ENCODE results near the gene CSF1R. TPM values are rescaled to one million over a fixed set of nuclear protein-coding genes. Genes with fewer than 3 reads are reported as not detected.
"Not testable (repeated sequence)": the region's sequence is repeated elsewhere in the genome, so short reads cannot be mapped to it uniquely, and the experiment has no call there.

CSF1R gene
- total RNA-seq, 1 experiment from 2014 or later, result not detected

GRCh38 chr5:150054569-150054968, 31.8 kb downstream of the CSF1R start:
- Histone ChIP-seq H3K4me2 (ENCODE audit: low read depth, low read length, poor library complexity, severe bottlenecking) (no peak overlapping the region), H3K27me3 (ENCODE audit: low read length) (no peaks in the 10 kb centered on the region), H3K79me2 (ENCODE audit: low read length) (no peaks in the 10 kb centered on the region; the same call in 1 of the 2 replicates), H3K9me3 (ENCODE audit: low read length) (no peaks in the 10 kb centered on the region), H3K9ac (ENCODE audit: low read length) (no peak overlapping the region), H3K4me1 (ENCODE audit: low read length) (no peaks in the 10 kb centered on the region), H3K9me2 (replicated peaks; ENCODE audit: insufficient read depth, low read length) (no peaks in the 10 kb centered on the region), H3K4me3 (ENCODE audit: low read length) (no peak overlapping the region), H3K27ac (ENCODE audit: low read length) (no peak overlapping the region), H2AFZ (ENCODE audit: low read length) (no peak overlapping the region), H3K36me3 (ENCODE audit: insufficient read depth, low read length) (peaks cover 19% of the 10 kb centered on the region), H4K20me1 (ENCODE audit: insufficient read depth, low read depth, low read length) (no peaks in the 10 kb centered on the region)
- no peak for DNase-seq

GRCh38 chr5:150053713-150054392, 32.5 kb downstream of the CSF1R start:
- no peaks in the 10 kb centered on the region for H3K27me3 ChIP-seq (ENCODE audit: low read length)
- no peaks in the 10 kb centered on the region; the same call in 1 of the 2 replicates for H3K79me2 ChIP-seq (ENCODE audit: low read length)
- DNase-seq, result no peak
- H3K4me1 ChIP-seq (ENCODE audit: low read length), result no peaks in the 10 kb centered on the region
- no peaks in the 10 kb centered on the region for H3K9me3 ChIP-seq (ENCODE audit: low read length)
- peaks cover 24% of the 10 kb centered on the region for H3K36me3 ChIP-seq (ENCODE audit: insufficient read depth, low read length)
- H4K20me1 ChIP-seq (ENCODE audit: insufficient read depth, low read depth, low read length), result no peaks in the 10 kb centered on the region
- H3K27ac ChIP-seq (ENCODE audit: low read length), result no peak overlapping the region
- H3K9me2 ChIP-seq (replicated peaks; ENCODE audit: insufficient read depth, low read length), result no peaks in the 10 kb centered on the region
- no peak overlapping the region for H3K9ac ChIP-seq (ENCODE audit: low read length)
- H3K4me2 ChIP-seq (ENCODE audit: low read depth, low read length, poor library complexity, severe bottlenecking), result no peak overlapping the region
- H2AFZ ChIP-seq (ENCODE audit: low read length), result no peak overlapping the region
- no peak overlapping the region for H3K4me3 ChIP-seq (ENCODE audit: low read length)

DNA sequence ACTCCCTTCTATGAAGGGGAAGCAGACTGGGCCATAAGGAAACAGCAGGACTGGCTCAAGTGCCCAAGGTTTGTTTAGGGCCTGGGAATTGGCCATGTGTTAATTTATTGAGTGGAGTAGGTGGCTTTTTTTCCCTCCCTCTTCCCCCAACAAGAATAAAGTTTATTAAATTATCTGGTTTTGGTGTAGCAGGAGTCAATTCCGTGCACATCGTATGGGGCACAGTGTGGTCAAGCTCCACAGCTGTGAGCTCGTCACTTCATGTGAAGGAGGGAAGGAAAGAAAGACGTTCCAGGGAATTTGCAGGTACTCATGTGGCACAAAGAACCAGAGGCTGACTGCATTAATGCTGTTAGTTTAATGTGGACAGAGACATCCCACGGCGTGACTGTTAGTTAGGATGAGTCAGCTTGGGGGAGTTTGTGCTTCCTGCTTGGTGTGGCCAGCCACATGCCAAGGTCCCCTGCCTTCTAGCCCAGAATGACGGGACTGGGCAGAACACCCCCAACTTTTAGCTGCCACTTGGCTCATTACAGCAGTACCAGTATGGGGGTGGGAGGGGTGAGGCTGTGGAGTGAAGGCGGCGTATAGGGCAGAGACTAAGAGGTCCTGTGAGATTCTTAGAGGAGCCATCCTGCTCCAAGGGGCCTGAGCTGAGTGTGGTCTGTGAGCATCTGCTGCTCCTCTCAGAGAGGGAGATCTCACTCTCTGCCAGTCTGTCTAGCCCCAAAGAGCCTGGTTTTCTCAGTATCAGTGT, 33.2 kb downstream of the CSF1R start:
- Histone ChIP-seq H4K20me1 (ENCODE audit: insufficient read depth, low read depth, low read length) (no peaks in the 10 kb centered on the region), H3K4me2 (ENCODE audit: low read depth, low read length, poor library complexity, severe bottlenecking) (no peak overlapping the region), H3K27ac (ENCODE audit: low read length) (no peak overlapping the region), H3K9me3 (ENCODE audit: low read length) (no peaks in the 10 kb centered on the region), H3K9ac (ENCODE audit: low read length) (no peak overlapping the region), H3K4me3 (ENCODE audit: low read length) (no peak overlapping the region), H3K79me2 (ENCODE audit: low read length) (no peaks in the 10 kb centered on the region; the same call in 1 of the 2 replicates), H3K4me1 (ENCODE audit: low read length) (no peaks in the 10 kb centered on the region), H3K36me3 (ENCODE audit: insufficient read depth, low read length) (peaks cover 29% of the 10 kb centered on the region), H3K9me2 (replicated peaks; ENCODE audit: insufficient read depth, low read length) (no peaks in the 10 kb centered on the region), H3K27me3 (ENCODE audit: low read length) (no peaks in the 10 kb centered on the region), H2AFZ (ENCODE audit: low read length) (no peak overlapping the region)
- DNase-seq, result no peak

DNA sequence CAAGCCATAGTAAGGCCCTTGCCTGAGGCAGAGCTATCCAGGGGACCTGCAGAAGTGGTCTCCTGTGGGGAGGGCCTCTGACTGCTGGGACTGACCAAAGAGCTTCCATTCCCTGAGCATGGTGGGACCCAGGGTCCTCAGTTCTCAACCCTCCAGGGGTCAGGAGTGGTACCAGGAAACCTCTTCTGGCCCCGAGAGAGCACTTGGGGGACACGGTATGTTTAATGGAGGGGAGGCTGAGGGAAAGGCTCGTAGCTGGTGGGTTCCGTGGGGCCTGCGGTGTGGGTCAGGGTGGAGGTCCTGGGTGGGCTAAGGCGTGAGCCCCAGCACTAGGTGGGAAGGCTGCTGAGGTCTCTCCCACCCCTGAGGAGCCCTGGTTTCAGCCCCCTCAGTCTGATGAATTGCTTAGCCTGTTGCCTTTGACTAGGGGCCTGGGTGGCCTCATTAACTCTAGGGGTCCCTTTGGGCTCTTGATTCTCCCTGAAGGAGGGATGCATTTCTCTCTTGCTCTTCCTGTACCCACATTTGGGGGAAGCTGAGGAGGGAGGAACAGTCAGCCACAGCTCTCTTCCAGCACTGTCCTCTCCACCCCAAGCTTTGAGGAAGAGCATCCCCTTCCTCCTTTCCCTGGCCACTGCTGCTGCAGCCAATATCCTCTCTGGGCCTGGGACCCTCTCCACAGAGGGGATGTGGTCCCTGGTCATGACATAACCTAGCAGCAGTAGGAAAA, 34.0 kb downstream of the CSF1R start:
- H4K20me1 ChIP-seq (ENCODE audit: insufficient read depth, low read depth, low read length), result no peaks in the 10 kb centered on the region
- H3K9me3 ChIP-seq (ENCODE audit: low read length), result no peaks in the 10 kb centered on the region
- H3K9ac ChIP-seq (ENCODE audit: low read length), result no peak overlapping the region
- no peaks in the 10 kb centered on the region; the same call in 1 of the 2 replicates for H3K79me2 ChIP-seq (ENCODE audit: low read length)
- no peaks in the 10 kb centered on the region for H3K9me2 ChIP-seq (replicated peaks; ENCODE audit: insufficient read depth, low read length)
- DNase-seq, result no peak
- H3K4me2 ChIP-seq (ENCODE audit: low read depth, low read length, poor library complexity, severe bottlenecking), result no peak overlapping the region
- H3K27me3 ChIP-seq (ENCODE audit: low read length), result no peaks in the 10 kb centered on the region
- peaks cover 29% of the 10 kb centered on the region for H3K36me3 ChIP-seq (ENCODE audit: insufficient read depth, low read length)
- no peak overlapping the region for H3K27ac ChIP-seq (ENCODE audit: low read length)
- H2AFZ ChIP-seq (ENCODE audit: low read length), result no peak overlapping the region
- H3K4me1 ChIP-seq (ENCODE audit: low read length), result no peaks in the 10 kb centered on the region
- H3K4me3 ChIP-seq (ENCODE audit: low read length), result no peak overlapping the region

DNA sequence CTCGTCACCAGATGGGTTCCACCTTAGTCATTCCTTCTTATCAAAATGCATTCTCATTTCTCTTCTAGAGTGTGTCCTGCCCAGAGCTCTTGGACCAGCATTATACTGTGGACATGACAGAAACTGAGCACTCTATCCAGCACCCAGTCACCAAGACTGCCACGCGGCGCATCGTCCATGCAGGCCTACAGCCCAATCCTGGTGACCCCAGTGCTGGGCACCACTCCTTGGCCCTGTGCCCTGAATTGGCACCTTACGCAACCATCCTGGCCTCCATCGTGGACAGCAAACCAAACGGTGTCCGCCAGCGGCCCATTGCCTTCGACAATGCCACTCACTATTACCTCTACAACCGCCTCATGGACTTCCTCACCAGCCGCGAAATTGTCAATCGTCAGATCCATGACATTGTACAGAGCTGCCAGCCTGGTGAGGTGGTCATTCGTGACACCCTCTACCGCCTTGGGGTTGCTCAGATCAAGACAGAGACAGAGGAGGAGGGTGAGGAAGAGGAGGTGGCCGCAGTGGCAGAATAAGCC, 34.6 kb downstream of the CSF1R start:
- DNase-seq, result no peak
- Histone ChIP-seq H2AFZ (ENCODE audit: low read length) (no peak overlapping the region), H3K27me3 (ENCODE audit: low read length) (no peaks in the 10 kb centered on the region), H4K20me1 (ENCODE audit: insufficient read depth, low read depth, low read length) (no peaks in the 10 kb centered on the region), H3K4me1 (ENCODE audit: low read length) (no peaks in the 10 kb centered on the region), H3K36me3 (ENCODE audit: insufficient read depth, low read length) (peaks cover 29% of the 10 kb centered on the region), H3K4me3 (ENCODE audit: low read length) (no peak overlapping the region), H3K9me3 (ENCODE audit: low read length) (no peaks in the 10 kb centered on the region), H3K27ac (ENCODE audit: low read length) (no peak overlapping the region), H3K4me2 (ENCODE audit: low read depth, low read length, poor library complexity, severe bottlenecking) (no peak overlapping the region), H3K9ac (ENCODE audit: low read length) (no peak overlapping the region), H3K9me2 (replicated peaks; ENCODE audit: insufficient read depth, low read length) (no peaks in the 10 kb centered on the region), H3K79me2 (ENCODE audit: low read length) (no peaks in the 10 kb centered on the region; the same call in 1 of the 2 replicates)

- H3K9ac ChIP-seq (ENCODE audit: low read length); DNase-seq; H3K9me3 ChIP-seq (ENCODE audit: low read length); H3K27me3 ChIP-seq (ENCODE audit: low read length); H3K4me2 ChIP-seq (ENCODE audit: low read depth, low read length, poor library complexity, severe bottlenecking); H4K20me1 ChIP-seq (ENCODE audit: insufficient read depth, low read depth, low read length); H3K4me3 ChIP-seq (ENCODE audit: low read length); H3K79me2 ChIP-seq (ENCODE audit: low read length); H3K27ac ChIP-seq (ENCODE audit: low read length); H3K4me1 ChIP-seq (ENCODE audit: low read length); H3K9me2 ChIP-seq (replicated peaks; ENCODE audit: insufficient read depth, low read length); H2AFZ ChIP-seq (ENCODE audit: low read length): not testable (repeated sequence)
- peaks cover 29% of the 10 kb centered on the region for H3K36me3 ChIP-seq (ENCODE audit: insufficient read depth, low read length)
Measured at GRCh38 chr5:150050172-150050811, 36.1 kb downstream of the CSF1R start.

DNA sequence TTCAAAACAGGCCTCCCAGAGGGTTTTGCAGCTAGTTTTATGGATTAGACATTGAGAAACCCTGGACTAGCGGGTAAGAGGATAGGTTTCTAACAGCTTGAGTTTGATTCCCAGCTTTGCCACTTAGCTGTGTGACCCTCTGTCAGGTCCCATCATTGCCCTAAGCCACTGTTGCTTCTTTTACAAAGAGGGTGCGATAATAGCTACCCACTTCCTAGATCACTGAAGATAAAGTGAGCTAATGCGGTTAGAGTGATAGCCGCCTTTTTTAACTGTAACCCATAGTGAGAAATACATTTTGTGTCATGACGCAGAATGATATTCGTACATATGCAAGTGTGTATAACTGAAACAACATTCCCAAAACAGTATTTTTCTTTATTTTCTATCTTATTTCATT, 40.3 kb downstream of the CSF1R start:
- Histone ChIP-seq H3K27me3 (ENCODE audit: low read length) (no peaks in the 10 kb centered on the region), H3K9me3 (ENCODE audit: low read length) (no peaks in the 10 kb centered on the region), H3K4me3 (ENCODE audit: low read length) (no peak overlapping the region), H3K4me2 (ENCODE audit: low read depth, low read length, poor library complexity, severe bottlenecking) (no peak overlapping the region), H3K9ac (ENCODE audit: low read length) (no peak overlapping the region), H3K27ac (ENCODE audit: low read length) (no peak overlapping the region), H3K4me1 (ENCODE audit: low read length) (peaks cover 21% of the 10 kb centered on the region), H3K9me2 (replicated peaks; ENCODE audit: insufficient read depth, low read length) (no peaks in the 10 kb centered on the region), H2AFZ (ENCODE audit: low read length) (no peak overlapping the region), H4K20me1 (ENCODE audit: insufficient read depth, low read depth, low read length) (no peaks in the 10 kb centered on the region; the same call in 1 of the 2 replicates), H3K79me2 (ENCODE audit: low read length) (peaks cover 5% of the 10 kb centered on the region; the same call in 1 of the 2 replicates), H3K36me3 (ENCODE audit: insufficient read depth, low read length) (peaks cover 53% of the 10 kb centered on the region; the same call in 1 of the 2 replicates)
- no peak for DNase-seq

All from Karpas-422 (cell line).